SH-SY5Y (cell line): ENCODE measurements around the gene POU2AF1.

Source experiments
- GATA2 ChIP-seq: IDR thresholded peaks from 2 replicates; pipeline ENCODE4 v1.6.1; 2011; ENCODE audit warnings: mild to moderate bottlenecking, low read depth, low read length
- GATA3 ChIP-seq: IDR thresholded peaks from 2 replicates; pipeline ENCODE4 v1.6.1; 2011; ENCODE audit warnings: low read depth, mild to moderate bottlenecking, low read length, moderate library complexity

GRCh38 chr11:111310723-111311122, 68.4 kb downstream of the POU2AF1 start:
- no peak for TF ChIP-seq GATA3
- no peak for TF ChIP-seq GATA2
